Prostate gland (tissue), 2 donors: Measurements from ENCODE around the gene ACIN1. TPM values are rescaled to one million over a fixed set of nuclear protein-coding genes. Genes with fewer than 3 reads are reported as not detected.

Source experiments
- DNase-seq: peaks from one replicate; pipeline ENCODE4 v3.0.0-alpha.2; 2019; ENCODE audit warnings: low spot score
- H3K27ac ChIP-seq, 2 donors: fragments of 200-600 bp; sonication (generic); 2 replicates each; pipeline ENCODE4 v1.5.1; 2017 to 2019
- H3K27me3 ChIP-seq: fragments of 200-600 bp; sonication (generic); replicated peaks from 2 replicates; pipeline ENCODE4 v1.5.1; 2019; ENCODE audit not compliant: insufficient read depth
- H3K36me3 ChIP-seq, 2 donors: fragments of 200-600 bp; sonication (generic); 1 replicate in 1 of 2; 2 replicates in 1 of 2; pipeline versions ENCODE4 v1.5.1 to v1.8.1; 2017 to 2019
- H3K4me1 ChIP-seq: fragments of 200-600 bp; sonication (generic); replicated peaks from 2 replicates; pipeline ENCODE4 v1.5.1; 2019
- H3K4me3 ChIP-seq, 2 donors: fragments of 200-600 bp; sonication (generic); 2 replicates each; pipeline ENCODE4 v1.5.1; 2017 to 2019
- H3K9me3 ChIP-seq: fragments of 200-600 bp; sonication (generic); 2 replicates; pipeline ENCODE4 v1.5.1; 2017
- POLR2A ChIP-seq: fragments of 450-650 bp; IDR thresholded peaks from one replicate; pipeline ENCODE4 v1.6.1; 2016; ENCODE audit warnings: antibody characterized with exemption, mild to moderate bottlenecking
- POLR2AphosphoS5 ChIP-seq: sonication (generic); formaldehyde crosslinking; IDR thresholded peaks from one replicate; pipeline ENCODE4 v1.6.1; 2017; ENCODE audit warnings: antibody characterized with exemption
- WGBS: methylation state at CpG from one replicate; pipeline ENCODE4 v1.1.5; 2018; 5-methylcytosine and 5-hydroxymethylcytosine counted together
- intact Hi-C: fragments of 100-400 bp; cut with DNase I; formaldehyde crosslinking; loops from one replicate; pipeline ENCODE4 v1.14.2; 2022
- total RNA-seq, 2 donors: library from RNA; depleted of rRNA; stranded (reverse); fragments of >200 nt; gene quantifications; one replicate each; pipeline ENCODE4 v1.1.0, GENCODE V29; 2016
- TF ChIP-seq, protein P1 (sequence below), 4 experiments: fragments of 200-600 bp in 2 of 4; fragments of 450-650 bp in 2 of 4; sonication (generic) in 2 of 4; IDR thresholded peaks; 1 replicate in 3 of 4; 2 replicates in 1 of 4; pipeline ENCODE4 v1.5.1; 2016 to 2019; ENCODE audit warnings: antibody characterized with exemption in 4 of 4, mild to moderate bottlenecking in 2 of 4, moderate library complexity in 2 of 4

Gene ACIN1
- total RNA-seq, 2 donors from 2014 or later: 86.6 to 168 TPM

DNA sequence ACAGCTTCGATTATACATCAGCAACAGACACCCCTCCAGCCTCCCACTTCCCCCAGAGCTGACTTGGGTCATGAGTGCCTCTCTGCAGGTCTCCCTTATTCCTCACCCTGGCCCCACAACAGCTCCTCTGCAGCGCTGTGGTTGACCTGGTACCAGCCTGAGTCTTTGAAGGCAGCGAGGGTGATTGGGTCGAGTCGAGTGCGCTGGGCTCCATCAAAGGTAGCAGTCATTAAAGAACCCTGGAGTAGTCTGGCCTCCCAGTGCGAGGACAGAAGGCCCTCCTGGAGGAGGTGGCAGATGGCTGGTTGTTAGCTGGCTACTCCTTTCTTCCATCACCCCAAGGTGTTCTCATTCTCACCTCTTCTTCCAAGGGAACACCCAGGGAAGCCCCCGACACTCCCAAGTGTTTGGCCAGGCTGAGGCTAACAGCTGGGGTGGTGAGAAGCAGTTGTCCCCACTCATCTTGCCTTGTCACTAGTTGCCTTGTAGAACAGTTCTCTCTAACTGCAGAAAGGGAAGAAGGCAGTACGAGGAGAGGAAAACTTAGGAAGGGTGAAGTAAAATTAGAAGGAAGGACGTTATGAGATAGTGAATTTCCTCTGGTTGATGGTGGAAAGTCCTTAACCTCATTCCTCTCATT, 7.2 kb upstream of the ACIN1 start:
- TF ChIP-seq POLR2A: no peak
- TF ChIP-seq, protein P1, sequence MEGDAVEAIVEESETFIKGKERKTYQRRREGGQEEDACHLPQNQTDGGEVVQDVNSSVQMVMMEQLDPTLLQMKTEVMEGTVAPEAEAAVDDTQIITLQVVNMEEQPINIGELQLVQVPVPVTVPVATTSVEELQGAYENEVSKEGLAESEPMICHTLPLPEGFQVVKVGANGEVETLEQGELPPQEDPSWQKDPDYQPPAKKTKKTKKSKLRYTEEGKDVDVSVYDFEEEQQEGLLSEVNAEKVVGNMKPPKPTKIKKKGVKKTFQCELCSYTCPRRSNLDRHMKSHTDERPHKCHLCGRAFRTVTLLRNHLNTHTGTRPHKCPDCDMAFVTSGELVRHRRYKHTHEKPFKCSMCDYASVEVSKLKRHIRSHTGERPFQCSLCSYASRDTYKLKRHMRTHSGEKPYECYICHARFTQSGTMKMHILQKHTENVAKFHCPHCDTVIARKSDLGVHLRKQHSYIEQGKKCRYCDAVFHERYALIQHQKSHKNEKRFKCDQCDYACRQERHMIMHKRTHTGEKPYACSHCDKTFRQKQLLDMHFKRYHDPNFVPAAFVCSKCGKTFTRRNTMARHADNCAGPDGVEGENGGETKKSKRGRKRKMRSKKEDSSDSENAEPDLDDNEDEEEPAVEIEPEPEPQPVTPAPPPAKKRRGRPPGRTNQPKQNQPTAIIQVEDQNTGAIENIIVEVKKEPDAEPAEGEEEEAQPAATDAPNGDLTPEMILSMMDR (IDR thresholded peaks at IDR 0.05): no peak
- no peak for TF ChIP-seq POLR2AphosphoS5
- no peaks in the 10 kb centered on the region for H3K36me3 ChIP-seq
- no peak overlapping the region for H3K27ac ChIP-seq
- no peak for DNase-seq
- 69% methylated on average over 10 of the region's 10 CpGs for WGBS
- H3K4me1 ChIP-seq: no peaks in the 10 kb centered on the region
- no peak overlapping the region for H3K4me3 ChIP-seq
- H3K27me3 ChIP-seq: no peaks in the 10 kb centered on the region
- intact Hi-C loops: no loop called here
- H3K9me3 ChIP-seq: no peaks in the 10 kb centered on the region

DNA sequence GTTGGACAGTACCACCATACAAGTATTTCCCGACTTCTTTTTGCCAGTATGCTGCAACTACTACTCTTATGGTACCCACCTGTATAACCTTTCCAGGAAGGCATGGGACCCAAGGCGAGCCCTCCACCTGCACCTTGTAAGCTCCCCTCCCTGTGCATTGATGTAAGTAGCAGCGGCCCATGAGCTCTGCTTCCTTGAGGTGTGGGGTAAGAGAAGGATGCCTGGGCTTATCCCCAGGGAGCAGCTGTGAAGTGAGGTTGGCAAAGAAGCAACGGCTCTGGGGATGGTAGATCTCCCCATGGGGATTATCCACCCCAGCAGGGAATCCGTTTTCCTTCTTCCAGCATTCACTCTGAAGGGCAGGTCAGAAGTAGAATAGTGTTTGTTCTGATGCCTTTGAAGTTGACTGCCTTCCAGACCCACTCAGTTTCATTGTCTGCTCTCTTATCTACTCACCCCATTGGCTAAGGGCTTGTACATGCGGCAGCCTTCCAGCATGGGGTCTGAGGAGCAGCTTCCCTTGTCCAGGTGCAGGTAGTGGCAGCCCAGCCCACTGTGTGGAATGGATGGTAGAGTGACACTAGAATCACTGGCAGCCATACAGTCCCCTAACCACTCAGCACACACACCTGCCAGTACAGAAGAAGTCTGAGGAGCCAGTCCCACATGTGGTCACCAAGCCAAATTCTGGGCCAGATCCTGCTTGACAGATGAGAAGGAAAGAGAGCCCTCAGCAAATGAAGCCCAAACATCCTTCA, 6.5 kb upstream of the ACIN1 start:
- Histone ChIP-seq H3K4me1 (no peaks in the 10 kb centered on the region), H3K9me3 (no peaks in the 10 kb centered on the region), H3K4me3 (no peak overlapping the region), H3K27ac (no peak overlapping the region), H3K27me3 (no peaks in the 10 kb centered on the region), H3K36me3 (no peaks in the 10 kb centered on the region)
- intact Hi-C loops: no loop called here
- no peak for DNase-seq
- WGBS: 73% methylated on average over 6 of the region's 6 CpGs
- TF ChIP-seq POLR2A: no peak
- TF ChIP-seq, protein P1 (IDR thresholded peaks at IDR 0.05): no peak
- no peak for TF ChIP-seq POLR2AphosphoS5

DNA sequence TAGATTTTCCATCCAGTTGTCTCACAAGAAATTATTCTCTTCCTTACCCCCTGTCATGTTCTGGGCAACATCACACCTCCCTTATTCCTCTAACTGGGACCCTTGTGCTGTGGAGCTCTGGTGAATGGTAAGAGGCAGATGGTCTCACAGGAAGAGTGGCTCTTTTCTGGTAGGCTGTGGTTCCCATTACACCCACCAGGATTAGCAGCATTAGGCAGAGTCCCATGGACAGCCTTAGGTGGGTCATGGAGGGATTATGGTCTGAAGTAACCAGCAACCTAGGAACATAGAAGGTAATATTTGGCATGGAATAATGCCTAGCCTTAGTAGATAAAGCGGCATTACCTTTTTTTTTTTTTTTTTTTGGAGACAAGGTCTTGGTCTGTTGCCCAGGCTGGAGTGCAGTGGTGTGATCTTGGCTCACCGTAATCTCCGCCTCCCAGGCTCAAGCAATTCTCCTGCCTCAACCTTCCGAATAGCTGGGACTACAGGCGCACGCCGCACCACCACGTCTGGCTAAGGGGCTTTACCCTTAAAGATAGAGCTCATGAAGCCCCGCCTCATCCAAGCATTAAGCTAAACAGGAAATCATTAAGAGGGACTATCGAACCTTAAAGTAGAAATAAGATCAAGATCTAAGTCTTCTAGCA, 4.4 kb upstream of the ACIN1 start:
- WGBS: 81% methylated on average over 10 of the region's 10 CpGs
- no peaks in the 10 kb centered on the region for H3K4me1 ChIP-seq
- no peak overlapping the region for H3K4me3 ChIP-seq
- no peaks in the 10 kb centered on the region for H3K27me3 ChIP-seq
- H3K27ac ChIP-seq: no peak overlapping the region
- intact Hi-C loops: no loop called here
- no peak for DNase-seq
- no peaks in the 10 kb centered on the region for H3K9me3 ChIP-seq
- TF ChIP-seq POLR2AphosphoS5: no peak
- TF ChIP-seq, protein P1 (IDR thresholded peaks at IDR 0.05): no peak
- TF ChIP-seq POLR2A: no peak
- no peaks in the 10 kb centered on the region for H3K36me3 ChIP-seq

DNA sequence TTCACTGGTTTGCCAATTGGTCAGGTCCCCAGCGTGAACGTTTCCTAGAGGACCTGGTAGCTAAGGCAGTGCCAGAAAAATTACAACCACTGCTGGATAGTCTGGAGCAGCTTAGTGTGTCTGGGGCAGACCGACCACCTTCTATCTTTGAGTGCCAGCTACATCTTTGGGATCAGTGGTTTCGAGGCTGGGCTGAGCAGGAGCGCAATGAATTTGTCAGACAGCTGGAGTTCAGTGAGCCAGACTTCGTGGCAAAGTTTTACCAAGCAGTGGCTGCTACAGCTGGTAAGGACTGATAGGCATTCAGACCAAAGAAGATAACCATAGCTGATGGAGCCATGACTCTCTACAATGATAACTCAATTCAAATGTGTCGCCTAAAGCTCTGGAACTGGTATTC, 2.9 kb upstream of the ACIN1 start:
- 92% methylated on average over 7 of the region's 7 CpGs for WGBS
- H3K4me3 ChIP-seq: no peak overlapping the region
- no peak overlapping the region for H3K27ac ChIP-seq
- TF ChIP-seq POLR2A: no peak
- TF ChIP-seq, protein P1 (IDR thresholded peaks at IDR 0.05): no peak
- TF ChIP-seq POLR2AphosphoS5: no peak
- H3K4me1 ChIP-seq: peaks cover 5% of the 10 kb centered on the region
- intact Hi-C loops: no loop called here
- H3K9me3 ChIP-seq: no peaks in the 10 kb centered on the region
- H3K27me3 ChIP-seq: no peaks in the 10 kb centered on the region
- no peak for DNase-seq
- no peaks in the 10 kb centered on the region for H3K36me3 ChIP-seq
